HCT116 (cell line): ENCODE results near the gene MYO1A.
"Not testable (repeated sequence)": the region's sequence is repeated elsewhere in the genome, so short reads cannot be mapped to it uniquely, and the experiment has no call there.

Experiments
- CBX3 ChIP-seq: IDR thresholded peaks from 2 replicates; pipeline ENCODE4 v1.6.1; 2012; ENCODE audit warnings: low read depth
- CEBPB ChIP-seq: IDR thresholded peaks from 2 replicates; pipeline ENCODE4 v1.6.1; 2012; ENCODE audit warnings: low read depth
- EZH2 ChIP-seq: fragments of 200-600 bp; sonication (generic); IDR thresholded peaks from 2 replicates; pipeline ENCODE4 v1.6.1; 2017; ENCODE audit warnings: antibody characterized with exemption, mixed run types
- POLR2A ChIP-seq: IDR thresholded peaks from 2 replicates; pipeline ENCODE4 v1.7.0; 2011; ENCODE audit warnings: borderline replicate concordance; ENCODE audit not compliant: insufficient read depth, insufficient read length; ENCODE audit errors: extremely low read depth
- SIN3A ChIP-seq: IDR thresholded peaks from 2 replicates; pipeline ENCODE4 v1.6.1; 2012; ENCODE audit warnings: low read depth
- SP1 ChIP-seq: IDR thresholded peaks from 2 replicates; pipeline ENCODE4 v1.6.1; 2012; ENCODE audit warnings: low read depth
- SRF ChIP-seq: IDR thresholded peaks from 2 replicates; pipeline ENCODE4 v1.6.1; 2012; ENCODE audit warnings: low read depth
- TCF7L2 ChIP-seq: IDR thresholded peaks from 2 replicates; pipeline ENCODE4 v1.7.0; 2011; ENCODE audit warnings: borderline replicate concordance, inconsistent platforms; ENCODE audit not compliant: insufficient read depth, insufficient read length; ENCODE audit errors: extremely low read depth
- ZFX ChIP-seq: fragments of 450-650 bp; IDR thresholded peaks from 2 replicates; pipeline ENCODE4 v1.6.1; 2017
- TF ChIP-seq, protein P1 (sequence below), 3 experiments: fragments of 200-600 bp in 1 of 3; sonication (generic) in 1 of 3; IDR thresholded peaks in 2 of 3; conservative IDR thresholded peaks in 1 of 3; 2 replicates each; pipeline ENCODE4 v1.5.1; 2012 to 2017; ENCODE audit warnings: low read depth in 2 of 3, low read length in 2 of 3, antibody characterized with exemption in 1 of 3, borderline replicate concordance in 1 of 3, control low read depth in 1 of 3, mild to moderate bottlenecking in 1 of 3, mixed read lengths in 1 of 3, mixed run types in 1 of 3, moderate library complexity in 1 of 3; ENCODE audit not compliant: insufficient read depth in 1 of 3
- TF ChIP-seq, protein P2 (sequence below): IDR thresholded peaks from 2 replicates; pipeline ENCODE4 v1.6.1; 2012
- TF ChIP-seq, protein P3 (sequence below): IDR thresholded peaks from 2 replicates; pipeline ENCODE4 v1.6.1; 2011; ENCODE audit warnings: mild to moderate bottlenecking, low read length, moderate library complexity; ENCODE audit not compliant: insufficient replicate concordance; ENCODE audit errors: extremely low read depth
- TF ChIP-seq, protein P4 (sequence below): IDR thresholded peaks from 2 replicates; pipeline ENCODE4 v1.6.1; 2012; ENCODE audit warnings: low read depth

- not testable (repeated sequence) for TF ChIP-seq TCF7L2, ZFX, EZH2, POLR2A, CEBPB, SRF, CBX3, SIN3A, SP1
- TF ChIP-seq, protein P1, sequence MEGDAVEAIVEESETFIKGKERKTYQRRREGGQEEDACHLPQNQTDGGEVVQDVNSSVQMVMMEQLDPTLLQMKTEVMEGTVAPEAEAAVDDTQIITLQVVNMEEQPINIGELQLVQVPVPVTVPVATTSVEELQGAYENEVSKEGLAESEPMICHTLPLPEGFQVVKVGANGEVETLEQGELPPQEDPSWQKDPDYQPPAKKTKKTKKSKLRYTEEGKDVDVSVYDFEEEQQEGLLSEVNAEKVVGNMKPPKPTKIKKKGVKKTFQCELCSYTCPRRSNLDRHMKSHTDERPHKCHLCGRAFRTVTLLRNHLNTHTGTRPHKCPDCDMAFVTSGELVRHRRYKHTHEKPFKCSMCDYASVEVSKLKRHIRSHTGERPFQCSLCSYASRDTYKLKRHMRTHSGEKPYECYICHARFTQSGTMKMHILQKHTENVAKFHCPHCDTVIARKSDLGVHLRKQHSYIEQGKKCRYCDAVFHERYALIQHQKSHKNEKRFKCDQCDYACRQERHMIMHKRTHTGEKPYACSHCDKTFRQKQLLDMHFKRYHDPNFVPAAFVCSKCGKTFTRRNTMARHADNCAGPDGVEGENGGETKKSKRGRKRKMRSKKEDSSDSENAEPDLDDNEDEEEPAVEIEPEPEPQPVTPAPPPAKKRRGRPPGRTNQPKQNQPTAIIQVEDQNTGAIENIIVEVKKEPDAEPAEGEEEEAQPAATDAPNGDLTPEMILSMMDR (IDR thresholded peaks at IDR 0.05 in 2 of 3, conservative IDR thresholded peaks at IDR 0.05 in 1 of 3; ENCODE audit: borderline replicate concordance in 1 of 3, insufficient read depth in 1 of 3, low read depth in 2 of 3, low read length in 2 of 3): not testable (repeated sequence)
- TF ChIP-seq, protein P2, sequence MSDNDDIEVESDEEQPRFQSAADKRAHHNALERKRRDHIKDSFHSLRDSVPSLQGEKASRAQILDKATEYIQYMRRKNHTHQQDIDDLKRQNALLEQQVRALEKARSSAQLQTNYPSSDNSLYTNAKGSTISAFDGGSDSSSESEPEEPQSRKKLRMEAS: not testable (repeated sequence)
- TF ChIP-seq, protein P3, sequence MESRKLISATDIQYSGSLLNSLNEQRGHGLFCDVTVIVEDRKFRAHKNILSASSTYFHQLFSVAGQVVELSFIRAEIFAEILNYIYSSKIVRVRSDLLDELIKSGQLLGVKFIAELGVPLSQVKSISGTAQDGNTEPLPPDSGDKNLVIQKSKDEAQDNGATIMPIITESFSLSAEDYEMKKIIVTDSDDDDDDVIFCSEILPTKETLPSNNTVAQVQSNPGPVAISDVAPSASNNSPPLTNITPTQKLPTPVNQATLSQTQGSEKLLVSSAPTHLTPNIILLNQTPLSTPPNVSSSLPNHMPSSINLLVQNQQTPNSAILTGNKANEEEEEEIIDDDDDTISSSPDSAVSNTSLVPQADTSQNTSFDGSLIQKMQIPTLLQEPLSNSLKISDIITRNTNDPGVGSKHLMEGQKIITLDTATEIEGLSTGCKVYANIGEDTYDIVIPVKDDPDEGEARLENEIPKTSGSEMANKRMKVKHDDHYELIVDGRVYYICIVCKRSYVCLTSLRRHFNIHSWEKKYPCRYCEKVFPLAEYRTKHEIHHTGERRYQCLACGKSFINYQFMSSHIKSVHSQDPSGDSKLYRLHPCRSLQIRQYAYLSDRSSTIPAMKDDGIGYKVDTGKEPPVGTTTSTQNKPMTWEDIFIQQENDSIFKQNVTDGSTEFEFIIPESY: not testable (repeated sequence)
- TF ChIP-seq, protein P4, sequence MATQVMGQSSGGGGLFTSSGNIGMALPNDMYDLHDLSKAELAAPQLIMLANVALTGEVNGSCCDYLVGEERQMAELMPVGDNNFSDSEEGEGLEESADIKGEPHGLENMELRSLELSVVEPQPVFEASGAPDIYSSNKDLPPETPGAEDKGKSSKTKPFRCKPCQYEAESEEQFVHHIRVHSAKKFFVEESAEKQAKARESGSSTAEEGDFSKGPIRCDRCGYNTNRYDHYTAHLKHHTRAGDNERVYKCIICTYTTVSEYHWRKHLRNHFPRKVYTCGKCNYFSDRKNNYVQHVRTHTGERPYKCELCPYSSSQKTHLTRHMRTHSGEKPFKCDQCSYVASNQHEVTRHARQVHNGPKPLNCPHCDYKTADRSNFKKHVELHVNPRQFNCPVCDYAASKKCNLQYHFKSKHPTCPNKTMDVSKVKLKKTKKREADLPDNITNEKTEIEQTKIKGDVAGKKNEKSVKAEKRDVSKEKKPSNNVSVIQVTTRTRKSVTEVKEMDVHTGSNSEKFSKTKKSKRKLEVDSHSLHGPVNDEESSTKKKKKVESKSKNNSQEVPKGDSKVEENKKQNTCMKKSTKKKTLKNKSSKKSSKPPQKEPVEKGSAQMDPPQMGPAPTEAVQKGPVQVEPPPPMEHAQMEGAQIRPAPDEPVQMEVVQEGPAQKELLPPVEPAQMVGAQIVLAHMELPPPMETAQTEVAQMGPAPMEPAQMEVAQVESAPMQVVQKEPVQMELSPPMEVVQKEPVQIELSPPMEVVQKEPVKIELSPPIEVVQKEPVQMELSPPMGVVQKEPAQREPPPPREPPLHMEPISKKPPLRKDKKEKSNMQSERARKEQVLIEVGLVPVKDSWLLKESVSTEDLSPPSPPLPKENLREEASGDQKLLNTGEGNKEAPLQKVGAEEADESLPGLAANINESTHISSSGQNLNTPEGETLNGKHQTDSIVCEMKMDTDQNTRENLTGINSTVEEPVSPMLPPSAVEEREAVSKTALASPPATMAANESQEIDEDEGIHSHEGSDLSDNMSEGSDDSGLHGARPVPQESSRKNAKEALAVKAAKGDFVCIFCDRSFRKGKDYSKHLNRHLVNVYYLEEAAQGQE: not testable (repeated sequence)
These were observed 31.6 kb downstream of the MYO1A start for GRCh38 chr12:57018353-57018752.
